HuH-7 (cell line): Measurements from ENCODE around the gene RRAGD.

Experiments
- DNase-seq: peaks from one replicate; pipeline ENCODE4 v3.0.0; 2011; ENCODE audit warnings: low spot score

Gene RRAGD

GRCh38 chr6:89375427-89376267 lies 36.4 kb downstream of the RRAGD start:
- DNase-seq = peak; percentile 74

DNA sequence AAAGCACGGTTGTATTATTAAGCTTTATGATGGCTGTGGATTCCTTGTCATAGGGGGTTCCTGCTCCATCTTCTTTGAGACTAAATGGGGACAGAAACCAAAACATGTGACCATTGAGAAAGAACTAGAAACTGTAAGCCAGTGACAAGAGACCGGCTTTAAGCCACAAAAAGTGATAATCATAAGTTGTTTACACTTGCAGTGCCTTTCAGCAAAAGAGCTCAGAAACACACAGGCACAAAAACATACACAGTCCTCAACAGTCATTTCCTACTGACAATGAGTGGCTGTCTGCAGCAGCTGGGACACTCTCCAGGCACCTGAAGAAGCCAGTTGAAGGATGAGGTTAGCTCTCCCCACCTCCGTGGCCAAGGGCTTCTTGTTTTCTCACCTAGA lies 39.6 kb downstream of the RRAGD start:
- DNase-seq = no peak

DNA sequence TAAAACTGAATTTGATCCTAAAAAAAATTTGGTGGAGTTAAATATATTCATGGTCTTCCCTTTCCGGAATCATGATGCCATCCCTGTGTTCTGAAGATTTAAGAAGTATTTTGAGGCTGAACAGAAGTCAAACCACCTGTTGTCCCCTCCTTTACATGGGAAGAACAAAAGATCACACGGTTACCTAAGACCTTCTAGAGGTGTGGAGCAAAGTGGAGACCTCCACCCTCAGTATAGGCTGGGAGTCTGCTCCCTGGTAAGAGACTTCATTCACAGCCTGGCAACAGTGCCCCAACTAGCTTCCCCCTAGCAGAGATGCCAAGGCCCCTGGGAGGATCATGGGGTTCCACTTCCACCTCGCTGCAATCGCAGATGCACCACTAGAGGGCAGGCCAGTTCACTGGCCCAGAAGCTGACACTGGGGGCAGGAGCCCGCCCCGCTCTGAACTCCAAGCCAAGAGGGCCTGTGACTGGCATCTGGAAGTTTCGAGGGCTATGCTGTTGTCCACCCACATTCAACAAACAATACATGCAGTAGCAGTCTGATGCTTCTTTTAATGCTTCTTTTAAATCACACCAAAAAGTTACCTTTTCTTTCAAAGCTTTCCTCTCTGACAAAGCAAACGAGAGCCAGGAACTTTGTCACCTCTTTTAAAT lies 40.1 kb downstream of the RRAGD start:
- peak; percentile 73 for DNase-seq

DNA sequence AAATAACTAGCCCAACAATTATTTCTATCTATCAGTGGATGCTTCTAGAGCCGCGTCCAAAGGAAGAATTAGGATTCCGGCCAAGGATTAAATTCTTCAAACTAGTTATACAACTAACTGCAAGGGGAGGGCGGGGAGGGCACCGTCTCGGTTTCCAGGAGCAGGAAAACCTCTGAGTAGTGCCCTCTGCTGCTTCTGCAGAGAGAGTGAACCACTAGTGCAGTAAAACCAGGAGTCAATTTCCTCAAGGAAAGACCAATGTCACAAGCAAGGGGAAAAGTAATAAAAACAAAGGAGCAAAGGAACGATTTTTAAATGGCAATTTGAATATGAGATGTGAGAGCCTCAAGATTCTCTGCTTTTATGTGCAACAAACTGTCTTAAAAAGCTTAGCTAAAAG lies 43.1 kb downstream of the RRAGD start:
- no peak for DNase-seq

GRCh38 chr6:89368107-89368506 lies 44.0 kb downstream of the RRAGD start:
- DNase-seq = peak; percentile 57

- no peak for DNase-seq
Measured at GRCh38 chr6:89364586-89364985, 47.5 kb downstream of the RRAGD start.

DNA sequence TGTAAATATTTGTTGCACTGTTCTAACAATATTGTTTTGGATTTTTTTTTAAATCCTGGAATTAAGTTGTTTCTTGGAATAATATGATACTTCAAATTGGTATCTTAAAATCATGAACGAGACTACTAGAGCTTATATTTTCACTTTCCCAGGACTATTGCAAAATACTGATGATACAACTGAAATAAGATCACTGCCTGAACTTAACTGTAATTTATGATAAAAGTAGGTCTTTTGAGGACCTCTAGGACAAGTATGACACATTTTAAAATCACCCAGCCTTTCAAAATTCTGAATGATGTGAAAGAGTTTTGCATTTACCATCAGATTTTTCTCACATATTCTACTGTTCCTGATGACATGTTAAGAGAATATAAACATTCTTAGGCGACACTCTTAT lies 50.9 kb downstream of the RRAGD start:
- no peak for DNase-seq

DNA sequence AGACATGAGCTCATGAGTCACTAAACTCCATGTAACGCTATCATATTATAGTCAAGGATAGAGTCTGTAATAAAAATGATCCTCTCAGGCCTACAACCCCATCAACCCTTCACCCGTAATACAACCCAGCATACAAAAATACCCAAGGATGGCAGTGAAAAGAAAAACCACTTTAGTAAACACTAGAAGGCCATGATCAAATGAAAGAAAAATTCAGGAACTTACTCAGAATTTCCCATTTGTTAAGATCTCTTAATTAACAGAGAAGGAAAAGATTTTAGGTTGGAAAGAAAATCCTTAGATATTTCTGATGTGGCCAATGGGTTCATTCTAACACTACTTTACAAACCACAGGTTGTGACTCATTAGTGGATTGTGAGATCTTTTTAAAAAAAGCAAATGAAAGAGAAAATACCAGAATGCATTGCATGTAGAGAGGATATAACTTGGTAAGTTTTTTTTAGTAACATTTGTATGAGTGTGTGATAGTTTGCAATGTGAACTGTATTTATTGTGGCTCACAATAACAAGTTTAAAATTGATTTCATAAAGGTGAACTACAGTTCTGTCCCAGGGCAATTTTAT lies 51.6 kb downstream of the RRAGD start:
- DNase-seq = no peak

DNA sequence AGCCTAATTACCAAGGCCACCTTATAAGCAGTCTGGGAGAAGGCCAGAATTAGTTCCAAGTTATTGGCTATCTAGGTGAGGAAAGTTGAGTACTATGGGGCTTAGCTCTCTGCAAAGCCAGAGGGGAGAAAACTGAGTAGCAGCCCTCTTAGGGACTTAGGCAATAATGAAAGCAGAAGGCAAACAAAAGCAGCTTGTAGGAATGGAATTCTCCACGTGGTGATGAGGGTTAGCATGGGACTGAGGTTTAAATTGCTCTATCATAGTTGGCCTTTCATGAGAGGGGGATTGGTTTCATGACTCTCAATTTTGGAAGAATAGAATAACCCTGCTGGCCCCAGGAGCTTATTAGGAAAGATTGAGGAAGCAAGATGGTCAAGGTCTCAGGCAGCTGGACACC lies 52.5 kb downstream of the RRAGD start:
- peak; percentile 45 for DNase-seq

DNA sequence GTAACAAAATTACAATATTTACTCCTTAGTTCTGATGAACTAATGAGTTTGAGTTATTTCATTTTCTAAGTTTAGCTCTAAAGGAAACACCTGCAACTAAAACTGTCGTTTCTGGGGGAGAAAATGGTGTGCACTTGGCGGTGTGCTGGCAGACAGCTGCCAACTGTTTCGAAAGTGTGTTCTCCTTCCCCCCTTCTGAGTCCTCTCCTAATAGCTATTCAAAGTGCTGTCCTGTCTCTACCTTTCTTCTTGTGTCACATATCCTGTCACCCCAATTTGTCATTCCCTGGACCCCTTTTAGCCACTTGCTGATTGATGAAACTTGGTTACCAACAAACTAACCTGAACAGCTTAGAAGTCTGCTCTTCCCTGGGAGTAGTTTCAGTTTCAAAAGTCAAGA lies 54.7 kb downstream of the RRAGD start:
- DNase-seq = no peak

- no peak for DNase-seq
Measured at GRCh38 chr6:89356642-89357170, 55.4 kb downstream of the RRAGD start.

DNA sequence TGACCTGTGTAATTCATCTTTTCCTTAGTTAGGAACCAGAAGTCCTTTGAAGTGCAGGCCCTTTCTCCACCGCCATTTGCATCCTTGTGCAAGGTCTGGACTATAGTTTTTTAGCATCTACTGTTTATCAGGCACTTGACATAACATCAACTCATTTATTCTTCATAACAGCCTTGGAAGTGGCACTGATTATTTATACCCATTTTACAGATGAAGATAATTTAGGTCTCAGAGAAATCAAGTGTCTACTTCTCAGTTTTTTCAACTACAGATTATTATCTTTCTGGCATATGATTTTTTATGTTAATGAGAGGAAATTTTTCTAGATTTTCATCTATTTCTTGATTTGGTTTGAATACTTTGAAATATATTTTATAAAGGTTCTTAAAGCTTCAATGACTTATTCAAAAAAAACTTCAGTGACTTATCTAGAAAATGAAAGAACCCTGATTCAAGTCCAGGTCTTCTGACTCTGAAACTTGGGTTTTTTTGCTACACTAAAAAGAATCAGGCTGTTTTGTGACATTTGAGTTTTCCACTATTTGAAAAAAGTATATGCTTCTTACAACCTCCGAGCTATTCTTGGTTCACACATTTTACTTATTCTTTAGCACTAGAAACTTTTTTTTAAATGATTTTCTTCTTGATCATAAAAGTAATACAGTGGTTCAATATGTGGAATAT lies 56.4 kb downstream of the RRAGD start:
- no peak for DNase-seq

DNA sequence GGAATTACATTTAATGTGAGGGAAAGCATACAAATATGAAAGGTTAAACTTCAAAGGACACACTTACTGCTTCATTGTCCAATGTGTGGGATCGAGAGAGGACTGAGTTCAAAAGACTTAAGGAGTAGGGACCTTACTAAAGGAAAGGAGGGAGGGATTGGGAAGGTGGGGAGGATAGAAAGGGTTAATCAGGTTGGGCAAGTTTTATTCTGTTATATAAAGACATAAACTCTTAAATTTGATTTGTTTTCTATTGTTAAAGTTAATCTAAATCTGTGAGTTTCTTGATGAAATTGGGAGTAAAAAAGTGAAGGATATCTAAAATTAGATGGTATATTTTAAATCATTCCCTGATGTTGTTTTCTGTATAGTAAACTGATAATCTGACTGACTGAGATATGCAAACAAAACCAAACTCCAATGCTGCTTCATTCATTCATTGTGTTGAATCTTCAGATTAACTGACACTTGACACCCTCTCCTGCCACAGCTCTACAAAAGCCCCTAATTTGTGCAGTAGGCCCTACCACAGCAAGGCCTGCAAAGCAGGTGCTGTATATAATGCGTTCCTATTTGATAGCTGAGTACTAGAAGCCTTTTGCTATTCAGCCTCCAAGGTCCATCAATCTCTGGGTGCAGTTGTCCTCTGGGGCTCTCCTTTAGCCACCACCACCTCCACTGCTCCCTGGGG lies 58.2 kb downstream of the RRAGD start:
- DNase-seq = peak; percentile 52

GRCh38 chr6:89353118-89353556 lies 58.9 kb downstream of the RRAGD start:
- DNase-seq = no peak

DNA sequence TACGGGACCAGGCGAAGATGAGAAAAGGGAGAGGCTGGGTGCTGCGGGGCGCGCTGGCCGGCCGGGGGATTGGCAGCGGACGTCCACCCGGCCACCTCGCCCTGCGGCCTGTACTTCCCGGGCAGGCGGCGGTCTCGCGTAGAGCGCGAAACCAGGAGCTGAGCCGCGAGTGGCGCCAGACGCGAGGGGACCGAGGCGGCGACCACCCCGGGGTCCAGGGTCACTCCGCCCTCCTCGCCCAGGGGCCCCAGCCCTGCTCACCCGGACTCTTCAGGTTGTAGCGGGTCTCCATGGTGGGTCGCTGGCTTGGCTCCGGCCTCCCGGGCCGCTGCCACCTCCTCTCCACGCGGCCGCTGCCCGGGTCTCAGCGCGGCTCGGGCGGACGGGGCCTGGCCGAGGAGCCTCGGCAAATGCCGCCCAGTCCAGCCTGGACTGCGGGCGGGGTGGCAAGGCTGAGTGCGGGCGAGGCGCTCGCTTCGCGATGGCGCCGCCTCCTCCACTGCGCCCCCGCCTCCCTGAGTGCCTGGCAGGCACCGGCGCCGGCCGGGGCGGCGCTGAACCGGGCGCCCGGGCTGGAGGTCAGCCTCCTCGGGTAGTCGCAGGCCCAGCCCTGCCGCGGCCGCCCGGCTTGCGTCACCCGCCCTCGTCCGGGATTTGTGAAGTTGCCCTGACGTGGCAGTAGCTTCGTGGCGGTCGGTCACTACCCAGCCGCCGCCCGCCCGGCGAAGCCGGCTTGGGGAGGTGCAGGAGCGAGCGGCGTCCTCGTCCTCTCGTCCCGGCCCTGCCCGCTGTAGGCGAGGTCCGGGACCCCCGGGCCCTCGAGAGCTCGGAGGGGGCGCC lies 59.6 kb downstream of the RRAGD start, which contains the start of gene UBE2J1:
Gene UBE2J1 (minus strand): TSS at position 445 of the 840 bp plus-strand sequence. CDS start 153 bp downstream, at position 292.
- peak; percentile 89 for DNase-seq

DNA sequence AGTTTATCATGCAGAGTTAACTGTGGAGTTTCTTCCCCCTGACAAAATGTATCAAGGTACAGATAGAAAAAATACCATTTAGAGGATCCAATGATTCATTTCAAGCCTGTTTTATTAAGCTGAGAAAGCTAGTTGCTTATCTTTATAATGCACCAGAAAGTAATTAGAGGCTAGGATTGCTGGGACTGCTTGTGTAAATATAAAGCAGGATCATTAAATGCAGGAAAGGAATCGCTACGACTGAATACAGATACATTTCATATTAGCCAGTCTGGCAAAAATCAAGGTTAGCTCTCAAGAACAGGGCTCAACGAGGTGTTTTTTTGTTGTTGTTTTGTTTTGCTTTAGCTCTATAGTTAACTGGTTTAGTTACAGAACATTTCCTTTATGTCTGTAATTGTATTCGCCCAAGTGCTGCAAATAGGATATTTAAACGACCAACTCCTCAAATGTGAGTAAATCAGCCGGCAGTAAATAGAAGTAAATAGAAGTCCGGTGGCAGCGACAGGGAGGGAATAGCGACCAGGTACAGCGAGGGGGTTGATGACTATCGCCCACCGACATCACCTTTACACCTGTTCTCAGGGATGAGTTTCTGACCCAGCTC lies 60.3 kb downstream of the RRAGD start:
- no peak for DNase-seq

DNA sequence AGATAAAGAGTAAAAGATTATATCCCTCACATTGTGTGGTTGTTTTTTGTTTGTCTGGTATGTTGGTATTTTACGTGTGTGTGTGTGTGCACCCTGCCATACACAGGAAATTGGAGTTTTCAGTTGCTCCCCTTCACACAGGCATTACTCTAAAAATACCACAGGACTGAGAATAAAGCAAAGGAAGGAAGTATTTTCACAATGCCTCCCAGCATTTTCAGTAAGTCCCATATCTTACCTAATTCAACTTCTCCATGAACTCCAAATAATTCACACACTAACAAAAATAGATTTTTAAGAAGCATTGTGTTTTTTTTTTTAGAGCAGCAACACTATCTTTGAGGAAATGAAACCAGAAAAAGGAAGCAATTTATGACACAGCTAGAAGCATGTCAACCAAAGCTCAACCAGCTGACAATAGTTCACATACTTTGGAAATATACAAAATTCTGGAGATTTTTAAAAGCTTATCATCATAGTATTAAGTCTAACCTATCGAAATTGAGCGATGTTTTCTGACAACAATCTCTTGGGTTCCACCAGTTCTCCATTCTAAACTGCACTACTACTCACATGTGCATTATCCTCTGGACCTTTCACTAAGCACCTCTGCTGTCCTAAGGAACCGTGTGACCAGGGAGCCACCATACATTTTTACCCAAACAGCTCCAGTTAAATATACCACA lies 61.6 kb downstream of the RRAGD start:
- no peak for DNase-seq

- DNase-seq = no peak
Measured at GRCh38 chr6:89348372-89348771, 63.7 kb downstream of the RRAGD start.

GRCh38 chr6:89347825-89348224 lies 64.2 kb downstream of the RRAGD start:
- DNase-seq = peak; percentile 36

DNA sequence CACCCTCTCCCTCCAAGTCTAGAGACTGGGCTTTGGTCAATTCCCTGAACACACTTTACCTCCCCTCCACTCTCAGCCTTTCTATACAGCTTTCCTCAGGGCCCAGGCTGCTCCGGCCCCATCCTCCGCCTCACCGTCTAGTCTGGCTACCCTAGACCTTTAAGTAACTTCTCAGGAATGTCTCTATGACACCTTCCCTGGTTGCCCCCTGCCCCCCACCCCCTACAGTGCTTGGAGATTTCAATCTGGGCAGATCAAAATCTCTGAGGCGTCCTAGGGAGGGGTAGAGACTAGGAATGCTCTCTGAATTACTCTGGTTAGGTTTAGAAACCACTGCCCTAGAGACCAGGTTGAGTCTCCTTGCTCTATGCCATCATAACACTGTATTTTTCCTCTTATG lies 65.6 kb downstream of the RRAGD start:
- DNase-seq = no peak
